ENCODE results near the gene KYNU.
"Not testable (repeated sequence)": the region's sequence is repeated elsewhere in the genome, so short reads cannot be mapped to it uniquely, and the experiment has no call there.

Gene KYNU

DNA sequence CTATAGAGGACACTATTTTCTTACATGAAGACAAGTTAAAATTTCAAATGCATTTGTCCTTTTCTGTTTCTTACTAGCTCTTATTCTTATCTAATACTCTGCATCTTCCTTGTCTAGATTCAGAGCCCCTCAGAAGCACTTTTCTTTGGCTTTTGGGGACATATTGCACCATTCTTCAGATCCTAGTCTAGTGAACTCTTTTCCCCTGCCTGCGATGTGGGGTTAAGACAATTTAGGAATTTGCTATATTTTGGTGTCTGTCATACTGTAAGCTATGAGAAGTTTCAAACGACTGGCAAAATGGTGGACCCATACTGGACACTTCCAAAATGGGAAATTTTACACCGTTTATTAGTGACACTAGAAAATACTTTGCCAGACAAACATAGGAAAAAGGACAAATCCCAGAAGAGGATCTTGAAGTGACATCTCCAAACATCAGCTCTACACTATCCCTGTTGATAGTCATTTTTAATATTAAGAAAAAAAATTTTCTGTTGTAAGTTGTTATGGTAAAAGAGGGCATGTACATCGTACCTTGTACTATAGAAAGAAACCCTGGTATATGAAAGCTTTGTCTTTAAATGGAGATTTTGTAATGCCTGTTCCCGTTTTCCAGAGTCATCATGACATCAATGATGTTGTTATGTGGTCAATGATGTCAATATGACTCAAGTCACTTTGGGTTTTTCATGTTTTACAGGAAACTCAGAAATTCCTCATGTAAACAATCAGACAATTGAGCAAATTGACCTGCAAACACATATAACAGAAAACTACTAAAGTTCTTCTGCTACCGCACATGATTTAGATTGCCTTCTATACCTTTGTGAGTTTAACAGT, 4.4 kb upstream of the KYNU start:
- DNase-seq: no peak

DNA sequence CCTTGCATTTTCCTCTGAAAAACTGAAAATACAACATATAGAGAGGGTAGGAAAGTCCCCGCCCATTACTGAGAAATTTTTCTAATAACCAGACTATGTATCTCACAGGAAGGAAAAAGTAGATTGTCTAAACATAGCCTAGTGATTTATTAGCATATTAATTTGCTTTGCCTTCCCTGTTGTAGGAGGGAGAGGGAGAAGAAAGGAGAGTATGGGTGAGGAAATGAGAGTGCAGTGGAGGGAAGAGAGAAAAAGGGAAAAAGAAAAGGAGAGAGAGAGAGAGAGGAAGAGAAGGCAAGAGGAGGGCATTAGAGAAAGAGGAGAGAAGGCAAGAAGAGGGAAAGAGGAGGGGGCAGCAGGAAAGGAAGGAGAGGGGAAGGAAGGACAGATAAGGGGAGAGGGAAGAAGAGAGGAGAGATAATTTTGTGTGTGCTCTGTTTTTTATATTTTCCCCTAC, 3.6 kb upstream of the KYNU start:
- DNase-seq: no peak

DNA sequence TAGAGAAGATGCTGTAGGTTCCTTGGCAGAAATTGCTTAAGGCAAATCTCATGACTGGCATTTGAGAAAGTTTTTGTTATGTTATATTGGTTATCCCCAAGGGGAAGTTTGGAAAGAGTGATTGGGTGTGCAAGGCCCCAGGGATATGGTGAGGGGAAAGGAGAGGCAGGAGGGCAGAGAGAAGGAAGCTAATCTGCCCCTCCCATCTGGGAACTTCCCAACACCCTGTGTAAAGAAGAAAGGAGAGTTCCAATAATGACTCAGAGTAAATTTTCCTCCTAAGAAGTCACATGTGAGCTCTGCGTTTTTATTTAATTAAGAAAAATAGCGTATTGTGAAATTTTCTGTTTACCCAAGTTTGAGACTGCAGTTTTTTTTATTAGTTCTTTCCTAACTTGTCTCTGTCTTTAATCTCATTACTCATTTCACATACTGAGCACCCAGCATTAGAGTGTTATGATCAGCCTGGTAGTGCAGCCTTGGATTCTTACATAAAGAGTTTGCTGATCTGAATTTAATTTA, 3.1 kb upstream of the KYNU start:
- DNase-seq: no peak

DNA sequence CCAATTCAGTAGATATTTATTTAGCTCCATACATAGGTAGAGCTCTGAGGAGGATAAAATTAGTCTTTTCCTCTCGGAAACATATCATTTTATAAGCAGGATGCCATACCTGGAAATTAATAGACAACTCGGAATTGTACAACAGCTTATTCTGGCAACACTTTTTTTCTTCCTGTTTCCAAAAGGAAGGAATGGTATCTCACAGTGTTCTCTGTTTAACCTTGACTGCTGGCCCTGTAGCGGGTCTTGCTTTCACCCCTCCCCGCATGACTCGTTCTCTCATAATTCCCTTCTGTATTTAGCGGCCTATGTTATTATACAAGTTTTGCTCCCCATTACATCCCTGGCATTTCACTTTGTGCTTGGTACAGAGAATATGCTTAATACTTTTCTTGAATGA, 2.5 kb upstream of the KYNU start:
- no peak for DNase-seq

DNA sequence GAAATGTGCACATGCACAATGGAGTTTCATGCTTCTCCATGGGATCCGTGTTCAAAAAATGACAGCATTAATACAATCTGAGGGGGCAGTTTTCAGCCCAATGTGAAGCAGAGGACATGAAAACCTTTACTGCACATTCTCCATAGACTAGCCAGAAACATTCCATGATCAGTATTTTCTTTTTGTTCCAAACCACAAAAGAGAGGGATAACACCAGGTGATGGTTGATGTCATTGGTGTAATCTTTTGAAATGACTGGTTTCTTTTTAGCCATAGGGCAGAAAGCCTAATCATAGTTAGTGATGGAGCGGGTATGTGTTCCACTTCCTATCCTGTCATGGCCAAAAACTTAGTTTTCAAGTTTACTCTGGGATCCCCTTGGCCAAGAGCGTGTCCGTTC, 1.8 kb upstream of the KYNU start:
- no peak for DNase-seq

DNA sequence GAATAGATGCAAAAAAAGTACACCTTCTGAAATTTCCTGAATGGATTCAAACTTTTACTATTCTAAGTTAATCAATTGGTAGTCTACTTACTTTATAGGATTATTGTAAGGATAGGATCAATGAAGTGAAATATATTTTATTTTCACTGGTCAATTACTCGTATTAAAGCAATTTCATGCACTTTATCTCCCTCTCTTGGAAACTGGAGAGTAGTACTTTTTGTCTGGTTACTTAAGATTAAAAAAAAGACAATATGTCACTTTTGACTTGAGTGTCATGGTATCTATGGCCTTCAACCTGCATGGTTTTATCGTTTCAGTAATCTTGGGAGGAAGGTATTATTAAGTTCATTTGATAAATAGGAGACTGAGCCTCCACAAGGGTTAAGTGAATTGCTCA, 1.0 kb upstream of the KYNU start:
- DNase-seq: no peak

DNA sequence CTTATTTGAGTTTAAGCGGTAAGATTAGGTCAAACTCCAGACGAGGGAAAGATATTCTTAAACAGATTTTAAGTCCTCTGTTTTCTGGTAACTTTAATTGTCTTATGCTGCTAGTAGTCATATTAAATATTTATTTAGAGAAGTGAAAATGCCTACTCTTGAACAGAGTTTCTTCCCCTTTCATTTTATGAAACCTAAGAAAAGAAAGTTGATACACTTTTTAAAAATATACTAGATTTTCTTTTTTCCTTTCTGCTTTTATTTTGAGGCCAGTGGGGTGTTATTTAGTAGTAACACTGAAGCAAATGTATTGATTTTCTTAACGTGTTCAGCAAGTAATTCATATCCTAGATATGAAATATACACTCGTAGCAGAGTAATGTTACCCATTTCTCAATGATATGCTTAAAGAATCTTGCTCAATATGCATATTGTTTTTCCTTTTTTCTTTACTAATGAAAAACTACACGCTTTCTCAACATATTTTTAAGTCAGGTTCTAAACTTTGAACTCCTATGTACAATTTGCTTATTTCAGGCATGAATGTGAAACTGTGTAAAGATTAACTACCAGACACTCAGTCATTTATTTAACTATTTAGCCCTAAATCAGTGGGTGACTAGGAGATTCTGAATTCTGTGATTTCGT, 691 bp downstream of the KYNU start:
- no peak for DNase-seq

DNA sequence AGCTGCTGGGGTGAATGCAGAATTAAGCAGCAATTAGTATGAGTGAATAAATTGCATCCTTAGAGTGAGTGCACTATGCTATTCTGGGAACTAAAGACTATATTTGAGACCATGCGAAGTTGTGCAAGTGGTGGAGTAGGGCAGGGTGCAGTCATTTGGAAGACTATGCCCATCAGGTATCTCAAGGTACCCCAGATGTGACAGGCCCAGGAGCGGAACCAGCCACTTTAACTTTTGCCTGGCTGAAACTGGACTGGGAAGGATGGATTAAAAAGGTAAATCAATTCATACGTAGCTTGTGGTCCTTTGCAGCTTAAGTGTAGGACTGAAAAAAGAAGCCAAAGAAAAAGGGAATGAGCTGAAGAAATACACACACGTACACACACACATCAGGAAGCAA, 1.7 kb downstream of the KYNU start:
- no peak for DNase-seq

DNA sequence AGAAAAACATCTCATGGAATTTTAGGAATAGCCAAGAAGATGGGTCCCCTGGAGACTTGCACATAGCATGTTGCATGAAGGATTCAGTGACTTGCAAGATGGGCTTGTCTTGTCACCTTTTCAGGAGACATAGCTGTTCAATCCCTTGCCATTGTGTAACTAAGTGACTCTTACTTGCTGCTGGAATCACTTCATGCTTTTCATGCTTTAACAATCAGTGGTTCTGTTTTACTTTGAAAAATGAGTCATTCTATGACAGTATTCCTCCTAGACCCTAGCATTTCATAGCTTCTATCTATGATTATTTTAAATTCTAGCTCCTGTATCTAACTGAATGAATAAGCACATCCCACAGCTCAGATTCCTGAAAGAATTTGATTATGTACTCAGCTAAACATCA, 2.8 kb downstream of the KYNU start:
- DNase-seq: no peak

DNA sequence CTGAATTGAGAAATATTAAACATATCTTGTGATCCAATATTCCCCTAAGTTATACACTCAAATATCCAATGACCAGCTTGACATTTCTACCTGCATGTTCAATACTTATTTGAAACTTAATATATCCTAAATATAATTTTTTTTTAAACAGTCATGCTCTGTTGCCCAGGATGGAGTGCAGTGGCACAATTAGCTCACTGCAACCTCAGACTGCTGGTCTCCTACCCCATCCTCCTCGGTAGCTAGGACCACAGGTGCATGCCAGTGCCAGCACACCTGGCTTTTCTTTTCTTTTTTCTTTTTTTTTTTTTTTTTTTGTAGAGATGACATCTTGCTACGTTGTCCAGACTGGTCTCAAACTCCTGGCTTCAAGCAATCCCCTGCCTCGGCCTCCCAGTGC, 4.2 kb downstream of the KYNU start:
- no peak for DNase-seq

DNA sequence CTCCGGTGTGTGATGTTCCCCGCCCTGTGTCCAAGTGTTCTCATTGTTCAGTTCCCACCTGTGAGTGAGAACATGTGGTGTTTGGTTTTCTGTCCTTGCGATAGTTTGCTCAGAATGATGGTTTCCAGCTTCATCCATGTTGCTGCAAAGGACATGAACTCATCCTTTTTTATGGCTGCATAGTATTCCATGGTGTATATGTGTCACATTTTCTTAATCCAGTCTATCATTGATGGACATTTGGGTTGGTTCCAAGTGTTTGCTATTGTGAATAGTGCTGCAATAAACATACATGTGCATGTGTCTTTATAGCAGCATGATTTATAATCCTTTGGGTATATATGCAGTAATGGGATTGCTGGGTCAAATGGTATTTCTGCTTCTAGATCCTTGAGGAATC, 5.0 kb downstream of the KYNU start:
- DNase-seq: not testable (repeated sequence)

DNA sequence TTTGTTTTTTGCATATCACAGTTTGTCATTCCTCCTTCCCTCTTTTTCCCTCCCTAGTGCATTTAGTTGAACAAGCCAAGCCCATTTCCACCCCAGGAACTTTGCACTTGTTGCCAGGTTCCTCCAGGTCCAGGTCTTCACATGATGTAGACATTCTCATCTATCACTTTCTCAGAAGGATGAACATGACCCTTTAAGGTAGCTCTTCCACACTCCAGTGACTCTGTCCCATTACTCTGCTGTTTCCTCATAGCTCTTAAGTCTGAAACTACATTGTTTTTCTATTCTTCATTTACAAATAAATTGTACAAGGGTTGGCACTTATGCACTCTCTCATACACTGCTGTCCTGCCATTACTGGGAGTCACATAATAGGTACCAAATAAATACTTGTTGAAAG, 6.1 kb downstream of the KYNU start:
- DNase-seq: no peak

DNA sequence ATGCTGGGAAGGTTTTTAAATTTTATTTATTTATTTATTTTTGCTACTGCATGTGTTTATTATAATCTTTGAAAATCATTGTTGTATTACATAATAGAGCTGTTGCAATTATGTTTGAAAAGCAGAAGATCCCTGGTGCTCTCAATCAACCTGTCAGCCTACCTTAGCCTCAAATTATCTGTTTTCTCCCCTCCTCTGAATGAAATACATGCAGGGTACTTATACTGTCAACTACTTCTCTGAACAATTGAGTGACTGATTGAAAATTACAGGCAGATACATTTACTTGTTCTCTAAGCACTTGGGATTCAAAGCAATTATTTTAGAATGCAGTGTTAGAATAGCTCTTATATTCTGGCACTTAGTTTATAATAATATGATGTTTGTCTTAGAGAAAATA, 8.1 kb downstream of the KYNU start:
- no peak for DNase-seq

DNA sequence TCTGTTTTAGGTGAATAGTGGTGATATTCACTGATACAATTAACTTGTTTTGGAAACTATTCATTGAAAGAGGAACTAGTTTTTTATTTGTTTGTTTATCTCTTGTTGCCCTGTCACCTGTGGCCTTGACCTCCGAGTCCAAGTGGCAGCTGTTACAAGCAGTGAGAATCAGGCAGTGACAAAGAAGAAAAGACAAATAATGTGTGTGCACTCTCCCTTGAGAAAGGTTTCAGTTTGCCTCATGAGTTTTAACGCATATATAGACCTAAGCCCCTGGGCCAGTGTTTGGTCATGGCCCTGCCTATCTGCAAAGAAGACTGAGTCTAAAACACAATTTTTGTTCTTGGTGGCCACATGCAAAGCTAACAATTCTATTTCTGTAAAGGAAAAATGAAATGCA, 15.3 kb downstream of the KYNU start:
- no peak for DNase-seq

DNA sequence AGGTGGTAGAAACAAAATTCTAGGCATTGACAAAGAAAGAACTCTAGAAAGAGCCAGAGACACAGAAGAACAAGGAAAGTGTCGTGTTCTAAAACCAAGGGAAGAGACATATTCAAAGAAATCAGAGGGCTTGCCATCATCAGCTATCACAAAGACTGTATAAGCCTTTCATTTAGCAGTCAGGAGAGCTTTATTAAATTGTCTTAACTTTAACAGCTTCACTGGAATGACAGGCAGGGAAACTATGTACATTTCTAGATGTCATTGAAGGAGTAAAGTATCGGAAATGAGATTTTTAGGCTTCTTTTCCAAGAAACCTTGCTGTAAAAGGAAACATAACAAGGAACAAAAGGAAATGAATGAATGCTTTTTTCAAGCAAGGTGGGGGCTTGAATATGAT, 15.8 kb downstream of the KYNU start:
- DNase-seq: no peak

DNA sequence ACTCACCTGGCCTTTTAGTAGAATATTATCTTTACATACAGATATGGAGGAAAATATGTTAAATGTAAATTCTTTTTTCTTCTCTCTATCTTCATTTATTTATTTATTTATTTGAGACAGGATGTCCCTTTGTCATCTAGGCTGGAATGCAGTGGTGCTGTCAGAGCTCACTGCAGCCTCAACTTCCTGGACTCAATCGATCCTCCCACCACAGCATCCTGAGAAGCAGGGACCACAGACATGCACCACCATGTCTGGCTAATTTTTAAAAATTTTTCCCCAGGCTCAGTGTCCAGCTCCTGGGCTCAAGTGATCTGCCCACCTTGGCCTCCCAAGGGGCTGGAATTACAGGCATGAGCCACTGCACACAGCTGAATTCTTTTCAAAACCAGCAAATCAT, 20.3 kb downstream of the KYNU start:
- DNase-seq: no peak

DNA sequence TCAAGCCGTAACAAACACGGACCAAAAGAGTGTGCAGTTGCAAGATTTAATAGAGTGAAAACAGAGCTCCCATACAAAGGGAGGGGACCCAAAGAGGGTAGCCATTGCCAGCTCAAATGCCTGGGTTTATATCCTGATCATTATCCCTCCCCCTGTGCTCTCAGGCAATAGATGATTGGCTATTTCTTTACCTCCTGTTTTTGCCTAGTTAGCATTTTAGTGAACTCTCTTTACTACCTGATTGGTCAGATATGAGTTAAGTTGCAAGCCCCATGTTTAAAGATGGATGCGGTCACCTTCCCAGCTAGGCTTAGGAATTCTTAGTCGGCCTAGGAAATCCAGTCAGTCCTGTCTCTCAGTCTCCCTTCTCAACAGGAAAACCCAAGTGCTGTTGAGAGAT, 22.9 kb downstream of the KYNU start:
- not testable (repeated sequence) for DNase-seq

DNA sequence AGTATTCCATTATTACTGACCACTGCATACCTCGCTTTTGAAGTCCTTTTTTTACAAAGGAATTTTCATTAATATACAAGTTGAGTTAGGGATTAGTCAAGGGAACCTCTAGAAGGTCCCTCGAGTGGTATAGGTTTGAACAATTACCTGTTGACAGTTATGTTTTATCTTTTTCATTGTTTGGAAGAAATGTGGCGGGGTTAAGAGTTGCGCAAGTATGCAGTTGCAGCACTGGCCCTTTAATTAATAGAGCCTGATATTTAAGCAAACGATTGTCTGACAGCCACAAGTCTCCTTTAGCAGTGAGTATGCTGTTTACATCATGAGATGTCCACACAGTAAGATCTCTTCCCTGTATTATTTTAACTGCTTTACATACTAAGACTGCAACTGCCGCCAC, 24.3 kb downstream of the KYNU start:
- no peak for DNase-seq

DNA sequence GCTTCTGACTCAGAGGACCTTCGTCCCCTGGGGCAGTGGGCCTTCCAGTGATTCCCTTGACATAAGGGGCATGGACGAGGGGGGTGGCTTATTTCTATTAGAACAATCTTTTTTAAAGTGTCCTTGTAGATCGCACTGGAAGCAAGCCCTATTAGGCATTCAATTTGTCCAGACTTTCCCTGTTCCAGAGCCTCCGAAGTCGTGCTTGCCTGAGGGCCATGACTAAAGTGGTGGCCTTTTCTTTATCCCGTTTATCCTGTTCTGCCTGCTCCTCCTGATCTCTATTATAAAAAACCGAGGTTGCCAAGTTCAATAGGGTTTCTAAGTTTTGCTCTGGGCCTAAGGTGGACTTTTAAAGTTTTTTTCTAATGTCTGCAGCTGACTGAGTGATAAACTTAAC, 26.3 kb downstream of the KYNU start:
- DNase-seq: not testable (repeated sequence)

DNA sequence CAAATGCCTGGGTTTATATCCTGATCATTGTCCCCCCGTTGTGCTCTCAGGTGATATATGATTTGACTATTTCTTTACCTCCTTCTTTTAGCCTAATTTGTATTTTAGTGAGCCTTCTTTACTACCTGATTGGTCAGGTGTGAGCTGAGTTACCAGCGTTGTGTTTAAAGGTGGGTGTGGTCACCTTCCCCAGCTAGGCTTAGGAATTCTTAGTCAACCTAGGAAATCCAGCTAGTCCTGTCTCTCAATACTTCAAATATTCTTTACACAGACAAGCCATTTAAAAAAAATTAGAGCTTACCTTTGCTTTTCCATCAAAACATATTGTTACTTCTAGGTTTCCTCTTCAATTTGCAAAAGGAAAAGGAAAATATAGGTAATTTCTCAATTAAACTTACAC, 30.2 kb downstream of the KYNU start:
- no peak for DNase-seq

DNA sequence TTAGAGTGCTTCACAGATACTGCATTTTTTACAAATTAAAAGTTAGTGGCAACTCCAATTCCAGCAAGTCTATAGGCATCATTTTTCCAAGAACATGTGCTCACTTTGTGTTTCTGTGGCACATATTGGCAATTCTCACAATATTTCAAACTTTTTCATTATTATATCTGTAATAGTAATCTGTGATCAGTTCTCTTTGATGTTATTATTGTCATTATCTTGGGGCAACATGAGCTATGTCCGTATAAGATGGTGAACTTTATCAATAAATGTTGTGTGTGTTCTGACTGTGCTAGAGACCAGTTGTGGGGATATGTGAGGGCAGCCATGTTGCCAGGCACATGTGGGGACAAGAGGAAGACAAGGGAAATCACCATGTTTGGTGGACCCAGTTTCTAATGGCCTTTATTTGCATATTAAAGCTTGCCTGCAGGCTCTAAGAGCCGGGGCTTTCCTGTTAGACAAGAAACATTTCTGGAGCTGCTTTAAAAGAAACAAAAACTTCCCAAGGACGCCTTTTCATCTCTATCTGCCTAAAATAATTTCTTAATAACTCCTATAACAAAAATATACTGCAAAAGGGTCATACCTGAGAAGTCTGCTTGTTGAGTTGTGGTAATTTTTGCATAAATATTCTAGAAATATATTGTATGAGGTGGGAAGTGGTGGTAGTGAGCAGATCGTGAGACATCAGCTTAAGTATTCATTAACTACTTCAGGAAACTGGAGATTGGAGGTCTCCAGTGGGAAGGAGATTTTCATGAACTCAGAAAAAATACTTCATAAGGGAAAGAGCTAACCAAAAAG, 37.2 kb downstream of the KYNU start:
- DNase-seq: no peak

DNA sequence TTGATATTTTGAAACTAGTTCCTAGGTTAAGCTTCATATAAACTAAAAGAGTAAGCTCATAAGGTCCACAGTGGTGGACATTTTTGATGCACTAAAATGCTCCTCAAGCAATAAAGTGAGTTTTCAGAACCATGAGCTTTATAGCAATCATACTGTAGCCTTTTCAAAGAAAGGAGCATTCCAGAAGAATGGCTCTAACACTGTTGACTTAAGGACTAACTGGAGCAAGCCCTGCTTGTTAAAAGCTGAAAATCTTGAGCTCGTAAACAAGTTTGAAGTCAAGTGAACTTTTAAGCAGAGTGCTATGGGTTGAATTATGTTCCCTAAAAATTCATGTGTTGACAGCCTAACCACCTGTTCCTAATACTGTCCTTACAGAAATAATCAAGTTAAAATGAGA, 38.0 kb downstream of the KYNU start:
- DNase-seq: no peak

DNA sequence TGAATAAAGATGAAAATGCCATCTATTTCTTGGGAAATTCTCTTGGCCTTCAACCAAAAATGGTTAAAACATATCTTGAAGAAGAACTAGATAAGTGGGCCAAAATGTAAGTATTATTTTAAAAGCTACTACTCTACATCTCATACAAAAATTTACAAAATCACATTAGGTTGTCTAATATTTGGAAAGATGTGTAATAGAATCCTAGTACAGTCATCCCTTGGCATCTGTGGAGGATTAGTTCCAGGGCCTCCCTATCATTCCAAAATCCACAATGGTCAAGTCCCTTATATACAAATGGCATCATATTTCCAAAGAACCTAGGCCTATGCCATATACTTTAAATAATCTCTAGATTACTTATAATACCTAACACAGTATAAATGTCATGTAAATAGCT, 41.2 kb downstream of the KYNU start:
- DNase-seq: no peak

DNA sequence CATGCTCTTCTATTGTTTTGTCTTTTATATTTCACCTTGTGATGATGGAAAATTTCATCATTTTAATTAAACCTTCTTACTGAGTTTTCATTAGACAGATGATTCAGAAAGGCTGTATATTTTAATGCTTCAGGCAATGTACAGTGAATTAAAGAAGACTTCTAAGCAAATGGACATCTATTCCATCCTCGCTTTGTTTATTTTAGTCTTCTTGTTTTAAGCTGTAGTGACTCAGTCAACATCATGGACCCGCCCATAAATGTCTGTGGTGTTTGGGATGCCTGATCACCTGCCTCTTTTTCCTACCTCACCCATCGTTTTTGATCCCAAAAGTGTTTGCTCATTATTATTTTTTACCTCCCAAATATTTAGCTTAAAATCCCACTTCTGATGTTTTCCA, 43.1 kb downstream of the KYNU start:
- no peak for DNase-seq

Measured in stimulated activated CD4-positive, alpha-beta T cell treated with anti-CD3 and anti-CD28 coated beads, Interleukin-12 subunit alpha, Interleukin-12 subunit beta, amount 100 ng/mL, for 4 hours (primary cell).